Vein endothelial cell (primary cell): ENCODE results near the gene APRT. TPM values are rescaled to one million over a fixed set of nuclear protein-coding genes. Genes with fewer than 3 reads are reported as not detected.

Experiments
- total RNA-seq: library from RNA; depleted of rRNA; stranded (reverse); fragments of >200 nt; gene quantifications from 2 replicates; pipeline ENCODE4 v1.2.3, GENCODE V29; 2012

APRT gene
- total RNA-seq = 96.6 and 121 TPM in 2 replicates

GRCh38 chr16:88811769-88812512 lies at the start of gene APRT:
Gene APRT (minus strand): TSS chr16:88811928. CDS start chr16:88811899, 29 bp downstream.

GRCh38 chr16:88856828-88857727 lies 45.4 kb upstream of the APRT start, which contains the start of the genes GALNS and TRAPPC2L:
Gene GALNS (minus strand): TSS chr16:88856947. CDS start chr16:88856877, 70 bp downstream.
Gene TRAPPC2L (plus strand): TSS chr16:88857127. CDS start chr16:88857151, 24 bp downstream.

GRCh38 chr16:88803264-88803987 lies 8.3 kb downstream of the APRT start, which contains the start of gene CDT1:
Gene CDT1 (plus strand): TSS chr16:88803789. CDS start chr16:88803832, 43 bp downstream.

GRCh38 chr16:88785106-88785924 lies 26.4 kb downstream of the APRT start, which contains the start of gene PIEZO1:
Gene PIEZO1 (minus strand): TSS chr16:88785220. CDS start chr16:88784964, 256 bp downstream.

Other genes with a start within 250 kb of the APRT start
- gene ZC3H18, start 241.5 kb downstream of the APRT start, total RNA-seq = 15.7 and 16.3 TPM in 2 replicates
- gene IL17C, start 173.4 kb downstream of the APRT start, total RNA-seq = 0.10 and 0.33 TPM in 2 replicates
- 124 and 270 TPM in 2 replicates for gene CYBA, start 160.9 kb downstream of the APRT start, total RNA-seq
- 36.3 and 50.8 TPM in 2 replicates for gene MVD, start 148.8 kb downstream of the APRT start, total RNA-seq
- 0.19 and 0.33 TPM in 2 replicates for gene SNAI3, start 125.4 kb downstream of the APRT start, total RNA-seq
- gene RNF166, start 105.5 kb downstream of the APRT start, total RNA-seq = 18.0 and 27.8 TPM in 2 replicates
- 26.7 and 36.6 TPM in 2 replicates for gene CTU2, start 105.4 kb downstream of the APRT start, total RNA-seq
- 239 and 332 TPM in 2 replicates for gene PIEZO1, start 26.7 kb downstream of the APRT start, total RNA-seq
- 12.1 and 14.7 TPM in 2 replicates for gene CDT1, start 8.1 kb downstream of the APRT start, total RNA-seq
- 19.9 and 30.8 TPM in 2 replicates for gene GALNS, start 45.0 kb upstream of the APRT start, total RNA-seq
- 47.6 and 54.9 TPM in 2 replicates for gene TRAPPC2L, start 45.2 kb upstream of the APRT start, total RNA-seq
- not detected in 2 replicates for gene PABPN1L, start 54.7 kb upstream of the APRT start, total RNA-seq
- 0.19 TPM in 1 of 2 replicates, not detected in the other for gene CBFA2T3, start 165.3 kb upstream of the APRT start, total RNA-seq